ENCODE results near the gene ZNF197. TPM values are rescaled to one million over a fixed set of nuclear protein-coding genes. Genes with fewer than 3 reads are reported as not detected.

Gene ZNF197
- total and polyA plus RNA-seq, 2 experiments from 2014 or later = 7.1 to 17.5 TPM

- H3K27me3 ChIP-seq = no peaks in the 10 kb centered on the region
- WGBS (ENCODE audit: low lambda C conversion rate, missing lambda C conversion rate) = 71% methylated on average over 2 of the region's 2 CpGs
- no peak for DNase-seq (ENCODE audit: low spot score)
- no peaks in the 10 kb centered on the region for H3K4me1 ChIP-seq (ENCODE audit: insufficient read depth)
- H3K4me2 ChIP-seq = no peak overlapping the region
- H4K20me1 ChIP-seq (ENCODE audit: insufficient read depth, poor library complexity, severe bottlenecking) = no peaks in the 10 kb centered on the region
- no peak overlapping the region for H3K4me3 ChIP-seq
- no peaks in the 10 kb centered on the region for H3K9me2 ChIP-seq (replicated peaks; ENCODE audit: insufficient read depth)
- H3K36me3 ChIP-seq (replicated peaks; ENCODE audit: insufficient read depth, low read depth) = no peaks in the 10 kb centered on the region
- no peak for TF ChIP-seq EZH2phosphoT487 (IDR thresholded peaks at IDR 0.05; ENCODE audit: low read depth, severe bottlenecking, unreplicated experiment)
- no peak for TF ChIP-seq EZH2 (IDR thresholded peaks at IDR 0.05; ENCODE audit: borderline replicate concordance)
- TF ChIP-seq CTCF (IDR thresholded peaks at IDR 0.05; ENCODE audit: poor library complexity) = no peak
- H2AFZ ChIP-seq = no peak overlapping the region
- H3K9me3 ChIP-seq (ENCODE audit: low read depth) = no peaks in the 10 kb centered on the region
- no peak overlapping the region for H3K27ac ChIP-seq
- no peaks in the 10 kb centered on the region for H3K79me2 ChIP-seq
These were observed 49.4 kb downstream of the ZNF197 start for GRCh38 chr3:44674211-44674610.

- no peaks in the 10 kb centered on the region for H3K9me2 ChIP-seq (replicated peaks; ENCODE audit: insufficient read depth)
- H4K20me1 ChIP-seq (ENCODE audit: insufficient read depth, poor library complexity, severe bottlenecking) = no peaks in the 10 kb centered on the region
- TF ChIP-seq EZH2phosphoT487 (IDR thresholded peaks at IDR 0.05; ENCODE audit: low read depth, severe bottlenecking, unreplicated experiment) = no peak
- no peak for TF ChIP-seq CTCF (IDR thresholded peaks at IDR 0.05; ENCODE audit: poor library complexity)
- no peak for TF ChIP-seq EZH2 (IDR thresholded peaks at IDR 0.05; ENCODE audit: borderline replicate concordance)
- 86% methylated on average over 5 of the region's 5 CpGs for WGBS (ENCODE audit: low lambda C conversion rate, missing lambda C conversion rate)
- no peaks in the 10 kb centered on the region for H3K27me3 ChIP-seq
- H3K27ac ChIP-seq = no peak overlapping the region
- no peak overlapping the region for H3K4me2 ChIP-seq
- no peak for DNase-seq (ENCODE audit: low spot score)
- no peaks in the 10 kb centered on the region for H3K9me3 ChIP-seq (ENCODE audit: low read depth)
- H3K4me1 ChIP-seq (ENCODE audit: insufficient read depth) = no peaks in the 10 kb centered on the region
- no peak overlapping the region for H2AFZ ChIP-seq
- H3K36me3 ChIP-seq (replicated peaks; ENCODE audit: insufficient read depth, low read depth) = no peaks in the 10 kb centered on the region
- no peak overlapping the region for H3K4me3 ChIP-seq
- no peaks in the 10 kb centered on the region for H3K79me2 ChIP-seq
These were observed 53.8 kb downstream of the ZNF197 start for GRCh38 chr3:44678480-44679116.

- Histone ChIP-seq H3K4me3 (no peak overlapping the region), H3K36me3 (replicated peaks; ENCODE audit: insufficient read depth, low read depth) (no peaks in the 10 kb centered on the region), H3K27ac (no peak overlapping the region), H4K20me1 (ENCODE audit: insufficient read depth, poor library complexity, severe bottlenecking) (no peaks in the 10 kb centered on the region), H3K79me2 (no peaks in the 10 kb centered on the region), H3K4me1 (ENCODE audit: insufficient read depth) (no peaks in the 10 kb centered on the region), H3K4me2 (no peak overlapping the region), H2AFZ (no peak overlapping the region), H3K27me3 (no peaks in the 10 kb centered on the region), H3K9me2 (replicated peaks; ENCODE audit: insufficient read depth) (no peaks in the 10 kb centered on the region), H3K9me3 (ENCODE audit: low read depth) (no peaks in the 10 kb centered on the region)
- WGBS (ENCODE audit: low lambda C conversion rate, missing lambda C conversion rate) = 83% methylated on average over 4 of the region's 4 CpGs
- TF ChIP-seq EZH2phosphoT487 (IDR thresholded peaks at IDR 0.05; ENCODE audit: low read depth, severe bottlenecking, unreplicated experiment) = no peak
- TF ChIP-seq EZH2 (IDR thresholded peaks at IDR 0.05; ENCODE audit: borderline replicate concordance) = no peak
- TF ChIP-seq CTCF (IDR thresholded peaks at IDR 0.05; ENCODE audit: poor library complexity) = no peak
- DNase-seq (ENCODE audit: low spot score) = no peak
These were observed 56.2 kb downstream of the ZNF197 start for GRCh38 chr3:44680921-44681455.
